Endothelial cell of hepatic sinusoid (primary cell): ENCODE measurements around the gene TYMP.

Experiments used
- in situ Hi-C: cut with HindIII; loops from 2 replicates; pipeline ENCODE4 v1.10.0; 2017; ENCODE audit warnings: low sequenced_read_pairs

TYMP gene

GRCh38 chr22:50486561-50487289, 43.1 kb downstream of the TYMP start, which contains the start of gene MIOX:
Gene MIOX (plus strand): TSS chr22:50486859. CDS start chr22:50486898, 39 bp downstream.
- in situ Hi-C loops: loop anchor here (5.0 kb wide), 2 partner anchors 34 to 134 kb away; no protein-coding TSS in a partner anchor

DNA sequence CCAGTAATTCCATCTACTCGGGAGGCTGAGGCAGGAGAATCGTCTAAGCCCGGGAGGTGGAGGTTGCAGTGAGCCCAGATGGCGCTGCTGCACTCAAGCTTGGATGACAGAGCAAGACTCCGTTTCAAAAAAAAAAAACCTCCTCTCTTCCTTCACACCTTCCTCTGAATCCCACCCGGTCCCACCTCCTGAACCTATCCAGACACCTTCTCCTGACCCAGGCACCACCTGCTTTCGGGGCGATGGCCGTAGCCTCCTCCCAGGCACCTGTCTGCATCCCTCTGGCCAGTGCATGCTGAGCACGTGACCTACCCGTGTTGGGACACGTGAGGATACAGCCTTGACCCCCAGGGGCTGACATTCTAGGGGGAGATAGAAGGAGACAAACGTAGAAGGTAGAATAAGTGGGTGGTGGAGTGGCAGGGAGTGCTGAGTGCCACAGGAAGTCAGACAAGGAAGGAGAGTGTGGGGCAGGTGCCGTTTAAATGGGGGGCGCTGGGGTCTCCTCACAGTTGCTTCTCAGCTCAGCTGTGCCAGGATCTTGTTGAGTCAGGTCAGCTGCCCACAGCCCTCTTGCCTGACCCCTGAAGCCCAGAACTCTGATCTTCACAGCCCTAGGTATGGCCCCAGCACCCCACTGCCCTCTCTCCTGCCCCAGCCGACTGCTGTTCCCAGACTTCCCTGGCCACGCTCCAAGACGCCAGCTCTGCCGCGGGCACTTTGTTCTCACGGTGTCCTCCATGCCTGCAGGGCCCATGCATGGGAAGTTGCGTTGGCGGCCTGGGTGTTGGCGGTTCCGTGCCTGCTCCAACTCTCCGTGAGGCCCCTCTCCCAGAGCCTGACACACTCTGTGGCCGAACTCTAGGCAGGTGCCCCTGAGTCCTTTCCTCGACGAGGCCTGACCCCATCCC, 44.3 kb downstream of the TYMP start:
- in situ Hi-C loops: loop anchor here (5.0 kb wide), 2 partner anchors 33 to 133 kb away; no protein-coding TSS in a partner anchor

- in situ Hi-C loops: no loop called here
These were observed 45.6 kb downstream of the TYMP start for GRCh38 chr22:50483977-50484853.

- in situ Hi-C loops: no loop called here
These were observed 46.3 kb downstream of the TYMP start for GRCh38 chr22:50483556-50483955.

DNA sequence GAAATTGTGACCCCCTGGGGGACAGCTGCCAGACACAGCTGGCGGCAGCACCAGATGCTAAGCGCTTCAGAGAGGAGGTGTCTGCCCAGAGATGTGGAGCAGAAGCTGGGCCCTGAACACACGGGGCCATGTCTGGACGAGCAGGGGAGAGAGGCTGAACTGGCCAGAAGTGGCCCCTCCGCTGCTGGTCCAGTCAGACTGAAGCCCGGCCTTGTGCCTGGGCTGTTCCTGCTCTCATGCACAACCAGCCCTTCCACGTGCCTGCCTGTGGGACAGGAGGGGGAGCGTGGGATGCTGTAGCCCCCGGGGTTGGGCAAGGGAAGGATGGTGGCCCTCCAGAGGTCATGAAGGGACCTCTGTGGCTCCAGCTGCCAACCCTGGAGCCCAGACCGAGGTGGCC, 46.7 kb downstream of the TYMP start:
- in situ Hi-C loops: no loop called here

- in situ Hi-C loops: no loop called here
These were observed 47.4 kb downstream of the TYMP start for GRCh38 chr22:50482107-50483074.

DNA sequence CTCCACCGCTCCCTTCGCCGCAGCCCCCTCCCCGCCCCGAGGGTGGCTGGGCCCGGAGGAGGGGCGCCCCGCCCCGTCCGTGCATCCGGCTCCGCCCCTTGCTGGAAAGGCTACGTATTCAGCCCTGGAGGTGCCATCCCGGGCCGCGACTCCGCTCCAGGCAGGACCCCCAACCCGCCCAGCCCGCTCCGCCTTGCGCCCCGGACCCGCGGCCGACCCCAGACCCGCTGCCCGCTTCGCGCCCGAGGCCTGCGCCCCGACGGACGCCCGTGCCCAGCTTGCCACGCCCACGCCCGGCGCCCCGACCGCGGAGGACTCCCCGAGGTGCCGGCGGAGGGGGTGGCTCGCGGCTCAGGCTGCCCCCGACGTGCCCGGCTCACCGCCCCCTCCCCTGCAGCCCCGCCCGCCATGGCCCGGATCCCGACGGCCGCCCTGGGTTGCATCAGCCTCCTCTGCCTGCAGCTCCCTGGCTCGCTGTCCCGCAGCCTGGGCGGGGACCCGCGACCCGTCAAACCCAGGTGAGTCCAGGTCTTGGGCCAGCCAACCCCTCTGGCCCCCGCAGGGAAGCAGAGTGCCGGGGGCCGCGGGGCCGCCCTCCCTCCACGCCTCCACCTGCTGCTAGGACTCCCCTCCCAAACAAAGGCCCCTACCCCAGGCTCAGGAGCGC, 48.2 kb downstream of the TYMP start, which contains the start of gene ADM2:
Gene ADM2, plus strand, starts transcription at position 104 of the 667 bp plus-strand sequence. Its CDS starts 305 bp downstream, at position 409.
- in situ Hi-C loops: no loop called here

DNA sequence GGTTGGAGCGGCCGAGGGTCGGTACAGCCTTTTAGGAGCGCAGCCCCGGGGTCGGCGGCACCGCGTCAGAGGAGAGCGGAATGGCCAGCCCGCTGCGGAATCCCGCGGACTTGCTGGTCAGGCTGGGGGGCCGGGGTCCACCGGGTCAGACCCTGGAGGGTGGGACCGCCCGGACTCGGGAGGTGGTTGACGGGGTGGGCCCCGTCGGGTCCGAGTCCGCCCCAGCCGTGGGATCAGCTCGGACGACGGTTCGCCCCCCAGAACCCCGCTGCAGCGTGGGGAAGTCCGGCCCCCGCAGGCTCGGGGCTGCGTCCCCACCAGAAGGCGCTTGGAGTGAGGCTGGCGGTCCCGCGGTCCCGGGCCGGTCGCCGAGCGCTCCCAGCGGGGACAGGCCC, 48.8 kb downstream of the TYMP start:
- in situ Hi-C loops: no loop called here

- in situ Hi-C loops: no loop called here
These were observed 50.1 kb downstream of the TYMP start for GRCh38 chr22:50479721-50480120.

DNA sequence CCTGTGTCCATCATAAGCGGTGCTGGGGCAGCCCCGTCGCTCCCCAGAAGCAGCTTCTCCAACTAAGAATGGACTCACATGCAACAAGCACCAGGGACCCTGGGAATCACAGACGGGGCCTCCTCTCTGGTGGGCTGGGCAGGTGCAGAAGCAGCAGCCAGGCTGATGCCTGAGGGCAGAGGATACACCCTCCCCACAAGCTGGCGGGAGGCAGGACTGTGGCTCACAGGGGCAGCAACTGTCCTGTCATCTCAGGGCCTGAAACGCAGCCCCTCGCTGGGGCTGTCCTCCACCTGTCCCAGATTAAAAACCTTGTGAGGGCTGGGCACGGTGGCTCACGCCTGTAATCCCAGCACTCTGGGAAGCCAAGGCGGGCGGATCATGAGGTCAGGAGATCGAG, 51.9 kb downstream of the TYMP start:
- in situ Hi-C loops: no loop called here

DNA sequence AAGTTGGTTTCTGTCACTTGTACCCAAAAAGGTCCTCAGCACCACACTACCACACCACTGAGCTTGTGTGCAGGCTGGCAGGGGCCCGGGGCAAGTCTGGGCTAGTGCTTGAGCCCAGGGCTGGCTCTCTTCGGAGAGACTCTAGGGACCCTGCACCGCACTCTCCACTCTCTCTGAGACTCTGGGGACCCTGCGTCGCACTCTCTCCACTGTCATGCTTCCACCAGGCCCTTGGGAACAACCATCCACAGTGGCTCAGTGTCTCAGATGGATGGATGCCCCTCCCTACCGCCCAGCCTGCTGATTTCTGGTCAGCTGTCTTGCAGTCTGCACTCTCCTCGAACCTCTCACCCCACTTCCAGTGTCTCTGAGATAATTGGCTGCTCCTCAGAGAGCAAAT, 52.9 kb downstream of the TYMP start:
- in situ Hi-C loops: no loop called here
